ENCODE measurements around the gene GSN. TPM values are rescaled to one million over a fixed set of nuclear protein-coding genes. Genes with fewer than 3 reads are reported as not detected.

Gene GSN
- total RNA-seq, 1 experiment from 2014 or later = 21.9 TPM

DNA sequence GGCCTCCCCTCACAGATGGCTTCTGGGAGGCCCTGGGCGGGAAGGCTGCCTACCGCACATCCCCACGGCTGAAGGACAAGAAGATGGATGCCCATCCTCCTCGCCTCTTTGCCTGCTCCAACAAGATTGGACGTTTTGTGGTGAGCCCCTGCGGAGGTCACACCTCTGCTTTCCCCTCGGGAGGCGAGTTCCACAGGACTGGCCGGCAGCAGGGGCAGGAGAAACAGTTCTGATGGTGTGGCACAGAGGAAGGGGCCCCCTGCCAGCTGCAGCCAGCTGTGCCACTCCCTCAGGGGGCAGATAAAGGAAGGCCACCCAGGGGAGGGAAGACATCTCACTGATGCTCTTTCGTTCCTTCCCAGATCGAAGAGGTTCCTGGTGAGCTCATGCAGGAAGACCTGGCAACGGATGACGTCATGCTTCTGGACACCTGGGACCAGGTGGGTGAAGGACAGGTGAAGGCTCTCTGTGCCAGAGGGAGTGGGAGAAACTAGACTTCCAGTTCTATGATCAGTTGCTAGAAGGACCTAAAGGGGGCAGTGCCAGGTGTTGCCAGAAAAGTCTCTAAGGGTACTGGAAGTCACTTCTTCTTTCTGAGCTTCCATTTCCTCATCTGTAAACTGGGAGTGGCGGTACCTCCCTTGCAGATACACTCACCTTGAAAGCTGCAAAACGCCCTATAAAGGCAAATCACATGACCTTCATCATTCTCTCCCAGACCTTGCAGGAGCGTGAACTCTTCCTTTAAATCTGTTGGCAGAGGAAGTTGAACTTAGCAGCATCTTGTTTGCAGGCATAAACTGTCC is 61.1 kb downstream of the GSN start:
- POLR2A ChIA-PET = interaction anchor here (1.0 kb wide), 1 partner anchor 46 kb away, joined by 3 read pairs; no protein-coding TSS in a partner anchor
- H3K4me3 Mint-ChIP-seq (ENCODE audit: unreplicated experiment) = no peak overlapping the region
- TF ChIP-seq, protein P1, sequence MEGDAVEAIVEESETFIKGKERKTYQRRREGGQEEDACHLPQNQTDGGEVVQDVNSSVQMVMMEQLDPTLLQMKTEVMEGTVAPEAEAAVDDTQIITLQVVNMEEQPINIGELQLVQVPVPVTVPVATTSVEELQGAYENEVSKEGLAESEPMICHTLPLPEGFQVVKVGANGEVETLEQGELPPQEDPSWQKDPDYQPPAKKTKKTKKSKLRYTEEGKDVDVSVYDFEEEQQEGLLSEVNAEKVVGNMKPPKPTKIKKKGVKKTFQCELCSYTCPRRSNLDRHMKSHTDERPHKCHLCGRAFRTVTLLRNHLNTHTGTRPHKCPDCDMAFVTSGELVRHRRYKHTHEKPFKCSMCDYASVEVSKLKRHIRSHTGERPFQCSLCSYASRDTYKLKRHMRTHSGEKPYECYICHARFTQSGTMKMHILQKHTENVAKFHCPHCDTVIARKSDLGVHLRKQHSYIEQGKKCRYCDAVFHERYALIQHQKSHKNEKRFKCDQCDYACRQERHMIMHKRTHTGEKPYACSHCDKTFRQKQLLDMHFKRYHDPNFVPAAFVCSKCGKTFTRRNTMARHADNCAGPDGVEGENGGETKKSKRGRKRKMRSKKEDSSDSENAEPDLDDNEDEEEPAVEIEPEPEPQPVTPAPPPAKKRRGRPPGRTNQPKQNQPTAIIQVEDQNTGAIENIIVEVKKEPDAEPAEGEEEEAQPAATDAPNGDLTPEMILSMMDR (IDR thresholded peaks at IDR 0.05; ENCODE audit: unreplicated experiment) = no peak
- no TSS peak for BruUV-seq (replicated peaks)
- intact Hi-C loops (cut with micrococcal nuclease) = no loop called here
- H3K4me1 Mint-ChIP-seq (ENCODE audit: insufficient read depth, unreplicated experiment) = peaks cover 5% of the 10 kb centered on the region
- CTCF ChIA-PET = interaction anchor here (1.0 to 1.8 kb wide), 4 partner anchors 9 to 115 kb away, joined by 3 to 5 read pairs (median 4); no protein-coding TSS in a partner anchor
- DNase-seq (ENCODE audit: unreplicated experiment) = no peak
- peaks cover 56% of the 10 kb centered on the region for H3K36me3 Mint-ChIP-seq (ENCODE audit: insufficient read depth, unreplicated experiment)
- no peak overlapping the region for H3K27ac Mint-ChIP-seq (ENCODE audit: low read depth, unreplicated experiment)
- H3K9me3 Mint-ChIP-seq (ENCODE audit: unreplicated experiment) = no peaks in the 10 kb centered on the region
- no peaks in the 10 kb centered on the region for H3K27me3 Mint-ChIP-seq (ENCODE audit: insufficient read depth, unreplicated experiment)

GRCh38 chr9:121331549-121331948 is 63.6 kb downstream of the GSN start:
- POLR2A ChIA-PET = interaction anchor here (0.8 to 1.2 kb wide), 4 partner anchors 12 to 53 kb away, joined by 3 to 5 read pairs (median 3); no protein-coding TSS in a partner anchor
- H3K4me1 Mint-ChIP-seq (ENCODE audit: insufficient read depth, unreplicated experiment) = peaks cover 13% of the 10 kb centered on the region
- DNase-seq (ENCODE audit: unreplicated experiment) = no peak
- intact Hi-C loops (cut with micrococcal nuclease) = no loop called here
- CTCF ChIA-PET = interaction anchor here (0.5 to 1.4 kb wide), 5 partner anchors 8 to 260 kb away, joined by 3 to 4 read pairs (median 3); no protein-coding TSS in a partner anchor
- no peaks in the 10 kb centered on the region for H3K27me3 Mint-ChIP-seq (ENCODE audit: insufficient read depth, unreplicated experiment)
- H3K36me3 Mint-ChIP-seq (ENCODE audit: insufficient read depth, unreplicated experiment) = peaks cover 79% of the 10 kb centered on the region
- TF ChIP-seq, protein P1 (IDR thresholded peaks at IDR 0.05; ENCODE audit: unreplicated experiment) = no peak
- no peak overlapping the region for H3K4me3 Mint-ChIP-seq (ENCODE audit: unreplicated experiment)
- no TSS peak for BruUV-seq (replicated peaks)
- H3K27ac Mint-ChIP-seq (ENCODE audit: low read depth, unreplicated experiment) = peak overlapping the region; percentile 69
- no peaks in the 10 kb centered on the region for H3K9me3 Mint-ChIP-seq (ENCODE audit: unreplicated experiment)

DNA sequence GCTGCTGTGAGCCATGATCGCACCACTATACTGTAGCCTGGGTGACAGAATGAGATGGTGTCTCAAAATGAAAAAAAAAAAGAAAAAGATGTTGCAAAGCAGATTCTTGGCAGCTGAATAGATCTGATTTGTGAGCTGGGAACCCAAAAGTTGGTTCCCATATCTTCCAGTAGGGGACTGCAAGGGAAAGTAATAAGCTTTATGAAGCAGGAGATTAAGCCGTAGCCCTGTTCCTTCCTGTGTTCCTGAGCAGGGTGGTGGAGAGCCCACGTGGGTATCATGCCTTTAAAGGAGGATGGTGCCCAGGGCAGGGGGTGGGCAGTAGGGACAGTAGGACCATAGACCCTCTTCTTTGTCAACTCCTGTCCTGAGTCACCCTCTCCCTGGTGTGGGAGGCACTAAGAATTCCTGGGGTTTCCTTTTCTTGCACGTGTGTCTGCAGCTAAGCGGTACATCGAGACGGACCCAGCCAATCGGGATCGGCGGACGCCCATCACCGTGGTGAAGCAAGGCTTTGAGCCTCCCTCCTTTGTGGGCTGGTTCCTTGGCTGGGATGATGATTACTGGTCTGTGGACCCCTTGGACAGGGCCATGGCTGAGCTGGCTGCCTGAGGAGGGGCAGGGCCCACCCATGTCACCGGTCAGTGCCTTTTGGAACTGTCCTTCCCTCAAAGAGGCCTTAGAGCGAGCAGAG is 64.2 kb downstream of the GSN start:
- Mint-ChIP-seq H3K27ac (ENCODE audit: low read depth, unreplicated experiment) (peak overlapping the region; percentile 69), H3K4me1 (ENCODE audit: insufficient read depth, unreplicated experiment) (peaks cover 13% of the 10 kb centered on the region), H3K9me3 (ENCODE audit: unreplicated experiment) (no peaks in the 10 kb centered on the region), H3K27me3 (ENCODE audit: insufficient read depth, unreplicated experiment) (no peaks in the 10 kb centered on the region), H3K36me3 (ENCODE audit: insufficient read depth, unreplicated experiment) (peaks cover 82% of the 10 kb centered on the region), H3K4me3 (ENCODE audit: unreplicated experiment) (no peak overlapping the region)
- POLR2A ChIA-PET = interaction anchor here (0.8 to 1.2 kb wide), 4 partner anchors 13 to 53 kb away, joined by 3 to 5 read pairs (median 3); no protein-coding TSS in a partner anchor
- BruUV-seq (replicated peaks) = no TSS peak
- DNase-seq (ENCODE audit: unreplicated experiment) = no peak
- CTCF ChIA-PET = interaction anchor here (0.5 to 1.4 kb wide), 6 partner anchors 8 to 260 kb away, joined by 3 to 4 read pairs (median 3); no protein-coding TSS in a partner anchor
- intact Hi-C loops (cut with micrococcal nuclease) = no loop called here
- TF ChIP-seq, protein P1 (IDR thresholded peaks at IDR 0.05; ENCODE audit: unreplicated experiment) = peak; percentile 9

Data from MCF 10A (cell line).